DMS153 (cell line): ENCODE measurements around the gene USP5.

Experiments used
- DNase-seq: peaks from one replicate; lab custom pipeline; 2025; lab: John Stamatoyannopoulos, UW

Gene USP5

GRCh38 chr12:6914947-6915788, 63.2 kb downstream of the USP5 start:
- peak; percentile 35 for DNase-seq

- DNase-seq = no peak
Observed at GRCh38 chr12:6915789-6916285, 63.9 kb downstream of the USP5 start.
